HCT116 (cell line): Measurements from ENCODE around the gene TMEM129. TPM values are rescaled to one million over a fixed set of nuclear protein-coding genes. Genes with fewer than 3 reads are reported as not detected.

ENCODE experiments used
- ATAC-seq: fragments of 200-7000 bp; cut with Tn5 transposase; 2 replicates; pipeline ENCODE4 v1.9.1; 2020; ENCODE audit warnings: mild to moderate bottlenecking, moderate library complexity
- BruUV-seq: library from RNA; stranded (reverse); fragments of 400-500 nt; replicated peaks from 2 replicates; lab custom pipeline; 2021; lab: Mats Ljungman, UMichigan
- CTCF ChIA-PET: fragments of 300-600 bp; sonication (Branson Sonifier 250); formaldehyde crosslinking; loops from one replicate; lab custom pipeline; 2021; ENCODE audit warnings: antibody characterized with exemption; lab: Charles Lee
- POLR2A ChIA-PET: fragments of 300-600, 350-600 bp; sonication (Branson Sonifier 250); formaldehyde crosslinking; loops from one replicate; lab custom pipeline; 2021; ENCODE audit warnings: antibody characterized with exemption; lab: Charles Lee
- RAD21 ChIA-PET, 2 experiments: fragments of 300-600 bp; sonication (Branson Sonifier 250); formaldehyde crosslinking; loops; one replicate each; lab custom pipeline; 2023; ENCODE audit warnings: low total read pairs in 2 of 2; ENCODE audit not compliant: uncharacterized antibody in 2 of 2, unreplicated experiment in 2 of 2, low non-redundant PET in 1 of 2; lab: Charles Lee
- DNase-seq: peaks from one replicate; pipeline ENCODE4 v3.0.0-alpha.2; 2010; ENCODE audit warnings: low read depth, low spot score
- H2AFZ ChIP-seq: fragments of 200-600 bp; shearing (Covaris generic), sonication (generic); 2 replicates; pipeline ENCODE4 v1.6.1; 2017; ENCODE audit warnings: low read depth, mixed run types, mixed read lengths, antibody characterized with exemption, low read length; ENCODE audit not compliant: poor library complexity, severe bottlenecking
- H3K27ac ChIP-seq: 2 replicates; pipeline ENCODE4 v1.5.1; 2012; ENCODE audit warnings: low read depth, low read length
- H3K27me3 ChIP-seq: fragments of 200-600 bp; sonication (generic); 2 replicates; pipeline ENCODE4 v1.6.1; 2016; ENCODE audit warnings: mixed run types, low read length, mixed read lengths; ENCODE audit not compliant: insufficient read depth
- H3K36me3 ChIP-seq, 2 experiments: fragments of 200-500 bp in 1 of 2; fragments of 200-600 bp in 1 of 2; sonication (Bioruptor generic) in 1 of 2; sonication (generic) in 1 of 2; 2 replicates each; pipeline versions ENCODE4 v1.5.1 to v1.6.1; 2014 to 2016; ENCODE audit warnings: low read length in 2 of 2, inconsistent platforms in 1 of 2, mixed read lengths in 1 of 2, mixed run types in 1 of 2; ENCODE audit not compliant: insufficient read depth in 2 of 2, control insufficient read depth in 1 of 2
- H3K4me1 ChIP-seq, 2 experiments: fragments of 200-600 bp in 1 of 2; sonication (generic) in 1 of 2; 2 replicates each; pipeline versions ENCODE4 v1.5.1 to v1.6.1; 2012 to 2017; ENCODE audit warnings: low read length in 2 of 2, inconsistent platforms in 1 of 2, mild to moderate bottlenecking in 1 of 2, mixed read lengths in 1 of 2, mixed run types in 1 of 2, moderate library complexity in 1 of 2; ENCODE audit not compliant: insufficient read depth in 2 of 2, control insufficient read depth in 1 of 2
- H3K4me2 ChIP-seq: fragments of 200-600 bp; sonication (generic); 2 replicates; pipeline ENCODE4 v1.6.1; 2017; ENCODE audit warnings: mixed run types, low read length, mixed read lengths
- H3K4me3 ChIP-seq, 2 experiments: fragments of 200-600 bp in 1 of 2; sonication (generic) in 1 of 2; replicated peaks in 1 of 2; 2 replicates each; pipeline ENCODE4 v1.5.1; 2011 to 2016; ENCODE audit warnings: low read length in 2 of 2, control low read depth in 1 of 2, low read depth in 1 of 2, mild to moderate bottlenecking in 1 of 2, mixed read lengths in 1 of 2, mixed run types in 1 of 2
- H3K79me2 ChIP-seq: fragments of 200-600 bp; sonication (generic); 2 replicates; pipeline ENCODE4 v1.6.1; 2017; ENCODE audit warnings: mild to moderate bottlenecking, mixed run types, low read length, moderate library complexity, mixed read lengths; ENCODE audit not compliant: insufficient read depth
- H3K9ac ChIP-seq: fragments of 200-600 bp; sonication (generic); 2 replicates; pipeline ENCODE4 v1.6.1; 2016; ENCODE audit warnings: low read length, mixed read lengths
- H3K9me2 ChIP-seq: fragments of 200-600 bp; sonication (generic), shearing (Covaris generic); 2 replicates; pipeline ENCODE4 v1.6.1; 2017; ENCODE audit warnings: mixed run types, mild to moderate bottlenecking, moderate library complexity; ENCODE audit not compliant: insufficient read depth
- H3K9me3 ChIP-seq, 2 experiments: fragments of 200-500 bp in 1 of 2; fragments of 200-600 bp in 1 of 2; sonication (Bioruptor generic) in 1 of 2; sonication (generic) in 1 of 2; 2 replicates each; pipeline ENCODE4 v1.6.1; 2014 to 2017; ENCODE audit warnings: low read length in 2 of 2, mixed read lengths in 2 of 2, inconsistent platforms in 1 of 2, low read depth in 1 of 2, mild to moderate bottlenecking in 1 of 2, mixed run types in 1 of 2, moderate library complexity in 1 of 2; ENCODE audit not compliant: control insufficient read depth in 1 of 2, insufficient read depth in 1 of 2
- H4K20me1 ChIP-seq: fragments of 200-600 bp; sonication (generic), shearing (Covaris generic); 2 replicates; pipeline ENCODE4 v1.6.1; 2017; ENCODE audit warnings: mixed run types, mild to moderate bottlenecking, moderate library complexity; ENCODE audit not compliant: insufficient read depth
- JUND ChIP-seq: IDR thresholded peaks from 2 replicates; pipeline ENCODE4 v1.6.1; 2012
- RAD21 ChIP-seq: IDR thresholded peaks from 2 replicates; pipeline ENCODE4 v1.6.1; 2012; ENCODE audit warnings: low read depth, mild to moderate bottlenecking
- SP1 ChIP-seq: IDR thresholded peaks from 2 replicates; pipeline ENCODE4 v1.6.1; 2012; ENCODE audit warnings: low read depth
- ZNF274 ChIP-seq: fragments of 200-500 bp; sonication (Bioruptor generic); IDR thresholded peaks from 2 replicates; pipeline ENCODE4 v1.6.1; 2014; ENCODE audit warnings: mild to moderate bottlenecking, low read depth, low read length, inconsistent platforms
- intact Hi-C: fragments of 100-400 bp; cut with micrococcal nuclease; formaldehyde crosslinking; loops from 2 replicates; pipeline ENCODE4 v1.10.0; 2022
- total RNA-seq: library from RNA; stranded (reverse); gene quantifications from one replicate; pipeline ENCODE4 v1.2.1, GENCODE V29; 2021; ENCODE audit not compliant: unreplicated experiment
- TF ChIP-seq, protein P1 (sequence below), 3 experiments: fragments of 200-600 bp in 1 of 3; sonication (generic) in 1 of 3; IDR thresholded peaks in 2 of 3; conservative IDR thresholded peaks in 1 of 3; 2 replicates each; pipeline ENCODE4 v1.5.1; 2012 to 2017; ENCODE audit warnings: low read depth in 2 of 3, low read length in 2 of 3, antibody characterized with exemption in 1 of 3, borderline replicate concordance in 1 of 3, control low read depth in 1 of 3, mild to moderate bottlenecking in 1 of 3, mixed read lengths in 1 of 3, mixed run types in 1 of 3, moderate library complexity in 1 of 3; ENCODE audit not compliant: insufficient read depth in 1 of 3

The TMEM129 gene
- total RNA-seq, 1 experiment from 2014 or later = 29.4 TPM

DNA sequence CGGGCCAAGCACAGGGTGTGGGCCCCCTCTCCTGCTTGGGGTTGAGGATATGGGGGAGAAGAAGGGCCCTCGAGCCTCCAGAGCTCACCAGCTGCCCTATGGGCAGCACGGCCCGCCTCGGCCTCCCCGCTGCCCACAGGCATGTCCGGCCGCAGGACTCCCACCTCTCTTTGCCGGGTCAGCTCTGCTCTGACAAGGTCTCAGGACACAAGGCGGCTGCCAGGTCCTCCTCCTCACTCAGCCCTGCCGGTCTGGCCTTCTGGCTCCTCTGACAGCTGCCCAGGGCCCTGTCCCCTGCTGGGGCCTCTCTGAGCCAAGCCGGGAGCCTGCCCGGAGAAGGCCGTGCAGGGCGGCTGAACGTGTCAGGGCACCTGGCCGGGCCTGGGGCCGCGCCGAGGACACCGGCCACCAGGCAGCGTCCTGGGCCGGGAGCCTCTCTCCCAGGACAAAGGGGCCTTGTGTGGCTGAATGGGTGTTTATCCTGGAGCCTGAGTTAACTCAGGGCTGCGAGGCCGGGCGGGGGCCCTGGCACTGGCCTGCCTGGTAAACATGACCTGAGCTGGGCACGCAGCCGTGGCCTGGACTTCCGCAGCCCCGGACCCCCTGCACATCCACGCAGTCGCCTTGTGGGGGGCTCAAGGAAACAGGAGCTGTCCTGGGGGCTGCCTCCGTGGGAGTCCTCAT, 25.9 kb upstream of the TMEM129 start:
- no peak for ATAC-seq
- POLR2A ChIA-PET = no interaction called here
- TF ChIP-seq SP1 = no peak
- Histone ChIP-seq H3K9ac (no peak overlapping the region), H3K4me1 (peaks cover 0 to 20% of the 10 kb centered on the region in 2 experiments; a peak in 1 of 4 replicates), H3K79me2 (no peaks in the 10 kb centered on the region), H2AFZ (no peak overlapping the region), H3K27ac (no peak overlapping the region; the same call in 1 of the 2 replicates), H3K9me2 (no peaks in the 10 kb centered on the region), H3K9me3 (no peaks in the 10 kb centered on the region), H3K4me2 (no peak overlapping the region), H3K27me3 (no peaks in the 10 kb centered on the region), H4K20me1 (no peaks in the 10 kb centered on the region), H3K4me3 (no peak overlapping the region), H3K36me3 (peaks cover 0 to 5% of the 10 kb centered on the region in 2 experiments; a peak in 2 of 4 replicates)
- BruUV-seq = no TSS peak
- intact Hi-C loops = loop anchor here (1.0 to 2.0 kb wide), 3 partner anchors 152 to 440 kb away; no protein-coding TSS in a partner anchor
- no peak for DNase-seq
- RAD21 ChIA-PET = interaction anchor here in 1 of 2 experiments (1.5 kb wide), 1 partner anchor 63 kb away, joined by 7 read pairs; no protein-coding TSS in a partner anchor
- CTCF ChIA-PET = interaction anchor here (1.7 to 2.9 kb wide), 4 partner anchors 9 to 163 kb away, joined by 3 to 43 read pairs (median 10); no protein-coding TSS in a partner anchor

DNA sequence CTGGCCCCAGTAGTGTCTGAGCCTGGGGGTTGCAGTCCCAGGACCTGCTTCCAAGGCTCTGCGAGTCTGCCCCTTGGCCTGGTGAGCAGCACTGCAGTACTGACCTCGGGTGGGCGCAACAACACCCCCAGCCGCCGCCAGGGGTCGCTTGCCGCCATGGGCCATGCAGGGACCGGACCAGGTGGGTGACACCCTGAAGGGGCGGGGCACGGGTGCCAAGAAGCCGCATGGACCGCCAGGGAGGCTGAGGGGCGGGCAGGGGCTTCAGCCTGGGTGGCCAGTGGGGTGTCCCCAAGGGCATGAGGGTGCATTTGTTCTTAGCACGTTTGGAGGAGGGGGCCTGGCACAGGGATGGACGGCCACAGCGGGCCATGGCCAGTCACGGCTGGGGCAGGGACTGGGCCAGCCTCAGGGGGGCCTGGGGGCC, 25.2 kb upstream of the TMEM129 start:
- H3K4me1 ChIP-seq = peaks cover 0 to 17% of the 10 kb centered on the region in 2 experiments; a peak in 1 of 4 replicates
- TF ChIP-seq, protein P1, sequence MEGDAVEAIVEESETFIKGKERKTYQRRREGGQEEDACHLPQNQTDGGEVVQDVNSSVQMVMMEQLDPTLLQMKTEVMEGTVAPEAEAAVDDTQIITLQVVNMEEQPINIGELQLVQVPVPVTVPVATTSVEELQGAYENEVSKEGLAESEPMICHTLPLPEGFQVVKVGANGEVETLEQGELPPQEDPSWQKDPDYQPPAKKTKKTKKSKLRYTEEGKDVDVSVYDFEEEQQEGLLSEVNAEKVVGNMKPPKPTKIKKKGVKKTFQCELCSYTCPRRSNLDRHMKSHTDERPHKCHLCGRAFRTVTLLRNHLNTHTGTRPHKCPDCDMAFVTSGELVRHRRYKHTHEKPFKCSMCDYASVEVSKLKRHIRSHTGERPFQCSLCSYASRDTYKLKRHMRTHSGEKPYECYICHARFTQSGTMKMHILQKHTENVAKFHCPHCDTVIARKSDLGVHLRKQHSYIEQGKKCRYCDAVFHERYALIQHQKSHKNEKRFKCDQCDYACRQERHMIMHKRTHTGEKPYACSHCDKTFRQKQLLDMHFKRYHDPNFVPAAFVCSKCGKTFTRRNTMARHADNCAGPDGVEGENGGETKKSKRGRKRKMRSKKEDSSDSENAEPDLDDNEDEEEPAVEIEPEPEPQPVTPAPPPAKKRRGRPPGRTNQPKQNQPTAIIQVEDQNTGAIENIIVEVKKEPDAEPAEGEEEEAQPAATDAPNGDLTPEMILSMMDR (IDR thresholded peaks at IDR 0.05 in 2 of 3, conservative IDR thresholded peaks at IDR 0.05 in 1 of 3; ENCODE audit: borderline replicate concordance in 1 of 3, insufficient read depth in 1 of 3, low read depth in 2 of 3, low read length in 2 of 3) = peak; percentile 86 to 95 (median 92)
- TF ChIP-seq JUND = no peak
- TF ChIP-seq ZNF274 = no peak
- TF ChIP-seq SP1 = no peak
- peak; percentile 74 for TF ChIP-seq RAD21
- TF ChIP-seq, all 23 proteins: peak for 2
- Histone ChIP-seq H3K27me3 (no peaks in the 10 kb centered on the region), H3K4me2 (no peak overlapping the region), H3K9me2 (no peaks in the 10 kb centered on the region), H2AFZ (no peak overlapping the region), H4K20me1 (no peaks in the 10 kb centered on the region), H3K9me3 (no peaks in the 10 kb centered on the region), H3K4me3 (no peak overlapping the region), H3K9ac (no peak overlapping the region), H3K27ac (no peak overlapping the region; the same call in 1 of the 2 replicates), H3K36me3 (peaks cover 0 to 13% of the 10 kb centered on the region in 2 experiments; a peak in 3 of 4 replicates), H3K79me2 (no peaks in the 10 kb centered on the region)
- ChIA-PET POLR2A (no interaction called here), RAD21 (no interaction called here), CTCF (interaction anchor here (1.7 to 2.9 kb wide), 3 partner anchors 10 to 164 kb away, joined by 3 to 43 read pairs (median 13); no protein-coding TSS in a partner anchor)
- BruUV-seq = no TSS peak
- intact Hi-C loops = loop anchor here (1.0 to 2.0 kb wide), 3 partner anchors 153 to 441 kb away; no protein-coding TSS in a partner anchor
- ATAC-seq (peak; percentile 83), DNase-seq (peak; percentile 46)
